T follicular helper cell (primary cell): ENCODE data around the gene FRYL.
"Not testable (repeated sequence)": the region's sequence is repeated elsewhere in the genome, so short reads cannot be mapped to it uniquely, and the experiment has no call there.

Source experiments
- DNase-seq: peaks from one replicate; pipeline ENCODE4 v3.0.0-alpha.2; 2020; ENCODE audit warnings: low read depth

Gene FRYL

DNA sequence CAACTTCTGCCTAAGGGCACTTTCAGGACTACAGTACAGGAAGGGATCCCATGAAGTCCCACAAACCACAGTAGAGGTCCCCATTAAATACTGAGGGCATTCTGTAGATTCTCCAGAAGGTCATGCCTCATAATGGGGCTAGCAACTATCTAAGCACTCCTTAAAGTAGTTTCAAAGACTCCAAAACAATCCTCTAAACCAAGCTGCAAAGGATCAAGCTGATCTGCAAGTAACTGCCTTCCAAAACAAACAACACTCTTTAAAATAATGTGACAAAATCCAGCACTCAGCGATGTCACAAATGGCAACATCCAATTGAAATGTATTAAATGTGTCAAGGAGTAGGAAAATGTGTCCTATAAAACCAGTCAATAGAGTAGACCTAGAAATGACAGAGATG lies 118.7 kb downstream of the FRYL start:
- DNase-seq: no peak

DNA sequence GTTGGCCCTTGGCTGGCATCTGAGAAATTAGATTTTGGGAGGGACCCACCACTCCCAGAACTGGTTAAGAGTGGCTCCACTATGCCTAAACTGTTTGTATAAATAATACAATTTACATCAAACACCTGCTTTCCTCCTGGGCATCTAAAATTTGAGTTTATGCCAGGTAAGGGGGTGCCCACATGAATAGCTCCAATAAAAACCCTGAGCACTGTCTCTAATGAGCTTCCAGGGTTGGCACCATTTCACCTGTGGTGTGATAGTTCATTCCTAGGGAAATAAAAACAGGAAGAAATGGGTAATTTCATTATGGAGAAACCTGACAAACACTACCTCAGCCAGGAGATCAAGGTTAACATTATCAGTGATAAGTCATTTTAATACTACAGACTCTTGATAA lies 119.7 kb downstream of the FRYL start:
- no peak for DNase-seq

DNA sequence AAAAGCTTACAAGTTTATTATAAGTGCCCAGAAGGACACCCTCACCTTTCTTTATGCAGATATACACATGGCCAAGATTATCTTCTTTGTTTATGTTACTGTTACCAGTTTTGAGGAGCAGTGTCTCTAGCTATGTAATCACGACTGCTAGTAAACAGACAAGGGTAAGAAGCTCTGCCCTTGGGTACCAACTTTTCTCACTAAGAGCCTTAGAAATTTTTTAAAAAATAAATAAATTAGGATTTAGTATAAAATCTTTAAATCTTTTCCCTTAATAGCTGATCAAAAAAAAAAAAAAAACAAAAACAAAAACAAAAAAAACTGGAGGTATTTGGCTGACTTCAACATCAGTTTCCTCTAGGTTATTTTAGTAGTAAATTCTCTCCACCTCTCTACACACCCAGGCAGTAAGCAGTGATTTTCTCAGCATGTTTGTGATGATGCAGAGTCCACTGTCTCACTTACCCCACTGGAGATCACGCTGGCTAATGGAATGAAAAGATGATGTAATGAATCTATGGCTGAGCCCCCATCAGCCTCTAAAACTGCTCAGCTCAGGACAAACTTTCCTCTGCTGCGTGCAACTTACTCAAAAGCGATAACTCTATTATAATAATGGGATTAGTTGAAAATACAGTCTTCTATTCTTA lies 125.9 kb downstream of the FRYL start:
- DNase-seq: no peak

DNA sequence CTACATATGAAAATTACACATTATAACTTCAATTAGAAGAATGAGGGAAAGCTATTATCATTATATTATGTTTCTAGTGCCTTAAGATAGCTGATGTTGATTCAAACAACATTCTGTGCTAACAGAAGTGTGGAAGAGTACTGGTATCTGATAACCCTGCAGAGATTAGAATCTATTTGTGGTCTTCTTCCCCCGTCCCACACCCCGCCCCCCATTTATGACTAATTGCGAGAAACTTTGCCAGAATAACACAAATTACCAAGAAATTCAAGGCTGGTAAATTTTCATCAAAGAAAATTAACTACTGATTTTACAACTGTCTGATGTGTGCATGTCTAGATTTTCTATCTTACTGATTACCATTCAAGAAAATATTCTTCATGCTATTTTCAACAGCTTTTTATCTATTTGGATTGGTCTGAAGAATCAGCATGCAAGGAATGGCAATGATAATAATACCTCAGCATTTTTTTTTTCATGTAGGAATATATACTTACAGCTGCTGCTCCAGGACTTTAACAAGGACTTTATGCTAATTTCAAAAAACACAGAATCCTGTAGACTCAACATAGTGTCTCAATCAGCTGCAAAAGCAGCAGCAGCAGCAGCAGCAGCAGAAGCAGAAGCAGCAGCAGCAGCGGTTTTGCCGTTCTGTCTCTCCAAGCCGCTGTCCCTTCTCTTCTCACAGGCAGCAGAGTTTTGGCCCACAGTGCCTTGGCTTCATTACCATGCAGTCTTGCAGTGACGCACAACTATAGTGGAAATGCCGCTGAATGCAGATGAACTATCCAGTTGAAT lies 126.7 kb downstream of the FRYL start:
- no peak for DNase-seq

DNA sequence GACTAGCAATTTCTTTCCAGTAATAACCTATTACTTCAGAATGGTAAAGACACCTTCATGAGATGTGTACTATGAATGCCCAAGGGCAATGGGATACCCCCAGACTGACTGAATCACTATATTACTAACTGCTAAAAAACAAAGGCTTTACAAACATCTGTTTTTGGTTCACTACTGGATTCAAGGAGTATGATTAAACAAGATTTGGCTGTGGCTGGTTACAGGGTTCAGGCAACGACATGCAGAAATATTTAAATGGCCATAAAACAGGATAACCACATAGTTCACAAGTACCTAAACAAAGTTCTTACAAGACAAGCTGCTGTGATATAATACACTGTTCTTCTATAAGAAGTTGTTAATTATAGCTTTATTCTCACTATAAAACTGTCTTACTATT lies 128.2 kb downstream of the FRYL start:
- no peak for DNase-seq

DNA sequence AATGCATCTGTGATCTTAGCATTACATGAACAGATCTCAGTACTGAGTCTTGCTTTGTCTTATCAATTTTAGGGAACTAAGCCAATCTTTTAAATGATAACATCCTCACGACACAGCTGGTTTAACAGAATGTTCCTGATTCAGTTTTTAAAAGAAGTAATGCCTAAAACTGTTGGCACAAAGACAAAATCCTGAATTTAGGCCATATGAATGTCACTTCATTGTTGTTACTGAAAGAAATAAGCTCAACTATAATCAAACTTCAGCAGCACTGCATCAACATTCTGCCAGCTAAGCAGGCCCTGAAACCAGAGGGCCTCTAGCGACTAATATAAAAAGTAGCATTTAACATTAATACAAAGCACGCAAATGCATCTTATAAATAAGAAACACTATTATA lies 130.6 kb downstream of the FRYL start:
- DNase-seq: no peak

DNA sequence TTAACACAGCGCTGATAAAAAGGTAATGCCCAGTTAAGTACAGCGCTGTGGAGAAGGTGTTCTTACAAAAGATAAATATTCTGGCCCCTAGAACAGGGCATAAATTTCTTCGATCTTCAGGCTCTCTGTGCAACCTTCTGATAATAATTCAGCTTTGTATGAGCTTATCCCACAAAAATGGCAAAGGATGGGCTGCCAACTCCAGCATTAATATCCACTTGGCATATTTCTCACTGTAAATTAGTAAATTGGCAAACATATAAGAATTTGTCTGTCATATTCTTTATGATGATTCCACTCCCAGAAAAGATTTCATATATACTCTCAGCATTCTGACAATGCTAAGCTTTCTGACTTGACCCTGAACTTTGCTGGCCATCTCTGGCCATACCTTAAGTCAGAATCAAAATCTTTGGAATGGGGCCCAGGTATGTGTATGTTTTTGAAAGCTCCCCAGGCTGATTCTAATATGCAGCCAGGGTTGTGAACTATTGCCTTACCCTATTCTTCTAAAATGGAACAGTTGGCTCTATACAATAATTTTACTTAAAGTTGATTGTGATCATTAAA lies 134.8 kb downstream of the FRYL start:
- DNase-seq: no peak

DNA sequence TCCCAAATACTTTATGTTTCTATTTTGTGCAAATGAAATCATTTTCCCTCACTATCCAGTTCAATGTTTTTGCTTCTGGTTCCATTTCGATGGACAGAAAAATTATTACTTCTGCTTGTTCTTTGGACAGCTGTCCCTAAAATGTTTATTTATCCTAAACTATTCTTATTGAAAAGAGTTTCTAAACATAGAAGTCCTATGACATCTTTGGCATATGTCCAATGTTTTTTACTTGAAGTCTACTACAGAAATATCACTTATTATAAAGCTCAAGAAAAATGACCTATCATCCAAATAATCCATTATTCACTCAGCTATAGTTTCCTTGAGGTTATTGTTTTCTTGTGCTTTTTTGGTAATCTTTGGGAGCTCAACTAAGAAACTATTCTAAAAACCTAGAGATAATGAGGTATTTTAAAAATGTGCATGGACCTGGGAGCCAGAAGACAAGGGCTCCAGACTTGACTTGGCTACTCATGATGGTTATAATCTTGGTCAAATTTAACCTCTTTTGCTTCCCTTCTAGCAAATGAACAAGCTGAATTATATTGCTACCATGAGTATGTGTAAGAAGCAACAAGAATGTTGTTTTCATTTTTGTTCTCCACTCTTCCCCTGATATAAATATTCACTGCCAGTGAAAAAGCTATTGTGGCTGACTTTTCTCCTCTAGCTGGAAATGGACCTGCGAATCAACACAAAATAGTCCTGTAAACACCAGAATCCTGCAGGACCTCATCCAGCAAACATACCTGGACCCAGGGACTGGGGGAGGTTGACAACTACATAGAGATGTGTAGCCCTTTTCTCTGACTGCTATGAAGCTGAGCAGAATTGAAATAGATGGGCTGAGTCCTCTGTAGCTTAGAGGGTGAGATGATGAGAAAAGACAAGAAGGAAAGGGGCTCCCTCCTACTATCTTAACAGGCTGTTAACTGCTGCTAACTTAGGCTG lies 137.4 kb downstream of the FRYL start:
- no peak for DNase-seq

DNA sequence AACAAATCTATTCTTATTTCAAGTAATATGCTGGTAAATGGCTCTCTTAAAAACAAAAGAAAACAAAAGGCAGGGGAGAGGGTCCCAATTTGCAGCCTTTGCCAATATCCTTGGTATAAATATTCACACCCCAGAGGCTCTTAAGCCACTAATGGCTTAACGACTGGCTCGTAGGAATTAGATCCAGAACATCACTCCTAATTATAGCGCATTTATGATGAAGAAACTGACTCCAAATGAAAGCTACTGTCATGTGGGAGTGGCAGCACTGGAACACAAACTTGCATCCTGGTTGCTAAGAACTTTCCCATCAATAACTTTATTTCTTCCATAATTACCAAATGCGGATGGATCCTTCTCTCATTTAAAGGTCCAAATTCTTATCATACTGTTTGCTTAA lies 138.7 kb downstream of the FRYL start:
- no peak for DNase-seq

DNA sequence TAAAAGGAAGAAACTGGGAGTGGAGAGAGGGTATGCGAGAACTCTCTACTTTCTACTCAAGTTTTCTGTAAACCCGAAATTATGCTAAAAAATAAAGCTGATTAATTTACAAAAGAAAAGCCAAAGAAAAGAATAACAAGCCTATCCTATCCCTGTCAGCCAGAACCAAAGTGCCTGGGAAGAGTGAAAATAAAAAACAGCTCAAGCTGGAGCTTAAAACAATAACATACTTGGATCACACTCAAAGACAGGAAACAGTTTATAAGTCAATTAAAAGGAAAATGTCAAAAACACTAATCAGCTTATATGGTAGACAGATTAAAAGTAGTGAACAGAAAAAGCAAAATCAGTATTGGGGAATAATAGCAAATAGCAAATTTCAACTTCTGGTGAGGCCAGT lies 139.4 kb downstream of the FRYL start:
- DNase-seq: no peak

DNA sequence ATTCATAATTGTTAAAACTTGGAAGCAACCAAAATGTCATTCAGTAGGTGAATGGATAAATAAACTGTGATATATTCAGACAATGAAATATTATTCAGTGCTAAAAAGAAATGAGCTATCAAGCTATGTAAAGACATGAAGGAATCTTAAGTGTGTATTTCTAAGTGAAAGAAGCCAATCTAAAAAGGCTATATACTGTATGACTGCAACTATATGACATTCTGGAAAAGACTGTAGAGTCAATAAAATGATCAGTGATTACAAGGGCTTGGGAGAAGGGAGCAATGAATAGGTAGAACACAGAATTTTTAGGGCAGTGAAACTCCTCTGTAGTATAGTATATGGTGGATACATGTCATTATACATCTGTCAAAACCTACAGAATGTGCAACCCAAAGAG lies 139.9 kb downstream of the FRYL start:
- no peak for DNase-seq

DNA sequence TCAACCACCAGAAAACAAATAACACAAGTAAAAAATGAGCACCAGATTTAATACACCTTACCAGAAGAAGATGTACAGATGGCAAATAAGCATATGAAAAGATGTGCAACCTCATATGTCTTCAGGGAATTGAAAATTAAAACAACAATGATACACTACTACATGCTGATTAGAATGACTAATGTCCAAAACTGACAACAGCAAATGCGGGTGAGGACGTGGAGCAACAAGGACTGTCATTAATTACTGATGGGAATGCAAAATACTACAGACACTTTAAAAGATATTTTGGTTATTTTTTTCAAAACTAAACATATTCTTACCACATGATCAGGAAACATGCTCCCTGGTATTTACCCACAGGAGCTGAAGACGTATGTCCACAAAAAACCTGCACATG lies 140.3 kb downstream of the FRYL start:
- DNase-seq: no peak

DNA sequence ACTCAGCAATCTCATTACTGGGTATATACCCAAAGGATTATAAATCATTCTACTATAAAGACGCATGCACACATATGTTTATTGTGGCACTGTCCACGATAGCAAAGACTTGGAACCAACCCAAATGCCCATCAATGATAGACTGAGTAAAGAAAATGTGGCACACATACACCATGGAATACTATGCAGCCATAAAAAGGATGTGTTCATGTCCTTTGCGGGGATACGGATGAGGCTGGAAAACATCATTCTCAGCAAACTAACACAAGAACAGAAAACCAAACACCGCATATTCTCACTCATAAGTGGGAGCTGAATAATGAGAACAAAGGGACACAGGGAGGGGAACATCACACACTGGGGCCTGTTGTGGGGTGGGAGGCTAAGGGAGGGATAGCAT lies 141.5 kb downstream of the FRYL start:
- not testable (repeated sequence) for DNase-seq

DNA sequence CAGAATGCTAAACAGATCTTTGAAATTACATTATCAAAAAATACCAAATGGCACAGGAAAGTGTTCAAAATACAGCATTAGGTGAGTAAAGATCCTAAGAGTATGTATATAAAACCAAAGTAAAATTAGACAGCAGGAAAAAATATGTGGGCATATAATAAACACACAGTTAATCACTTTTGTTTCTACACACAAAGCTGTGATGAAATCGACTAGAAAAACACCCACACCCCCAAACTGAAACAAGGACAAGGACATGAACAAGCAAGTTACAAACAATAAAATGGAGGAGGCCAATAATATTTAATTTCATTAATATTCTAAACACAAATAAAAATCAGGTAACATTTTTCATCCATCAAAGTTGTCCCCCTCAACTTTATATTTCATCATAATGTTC lies 143.2 kb downstream of the FRYL start:
- DNase-seq: no peak

DNA sequence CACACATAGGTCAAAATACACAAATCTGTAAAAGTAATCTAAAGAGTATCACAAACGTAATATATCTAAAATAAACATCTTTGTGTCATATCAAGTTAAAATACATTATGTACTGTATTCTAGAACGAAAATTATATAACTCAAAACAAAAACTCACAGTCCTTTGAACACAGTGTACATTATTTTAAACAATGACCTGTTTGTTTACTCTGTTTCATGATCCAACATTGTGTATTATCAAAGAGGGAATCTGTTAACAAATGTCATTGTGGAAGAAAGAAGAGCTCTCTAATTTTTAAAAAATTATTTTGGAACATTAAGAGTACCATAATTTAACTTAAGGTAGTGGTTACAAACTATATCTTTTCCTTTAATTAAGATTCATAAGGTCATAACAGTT lies 144.1 kb downstream of the FRYL start:
- DNase-seq: no peak

DNA sequence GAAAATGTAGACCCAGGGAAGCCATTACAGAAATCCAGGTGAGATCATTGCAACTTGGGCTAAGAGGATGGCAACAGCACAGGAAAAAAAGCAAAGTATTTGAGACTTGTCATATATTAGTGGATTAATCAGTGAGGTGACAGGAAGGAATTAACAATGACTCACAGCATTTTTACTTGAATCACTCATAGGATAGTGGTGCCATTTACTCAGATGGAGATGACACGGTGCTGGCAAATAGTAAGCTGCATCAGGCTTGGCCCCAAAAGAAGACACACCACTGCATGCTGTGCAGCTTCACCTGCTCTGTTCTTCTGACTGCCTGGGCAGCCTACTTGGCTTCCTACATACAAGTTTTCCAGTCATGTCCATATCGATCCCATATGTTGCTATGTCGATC lies 144.8 kb downstream of the FRYL start:
- no peak for DNase-seq

DNA sequence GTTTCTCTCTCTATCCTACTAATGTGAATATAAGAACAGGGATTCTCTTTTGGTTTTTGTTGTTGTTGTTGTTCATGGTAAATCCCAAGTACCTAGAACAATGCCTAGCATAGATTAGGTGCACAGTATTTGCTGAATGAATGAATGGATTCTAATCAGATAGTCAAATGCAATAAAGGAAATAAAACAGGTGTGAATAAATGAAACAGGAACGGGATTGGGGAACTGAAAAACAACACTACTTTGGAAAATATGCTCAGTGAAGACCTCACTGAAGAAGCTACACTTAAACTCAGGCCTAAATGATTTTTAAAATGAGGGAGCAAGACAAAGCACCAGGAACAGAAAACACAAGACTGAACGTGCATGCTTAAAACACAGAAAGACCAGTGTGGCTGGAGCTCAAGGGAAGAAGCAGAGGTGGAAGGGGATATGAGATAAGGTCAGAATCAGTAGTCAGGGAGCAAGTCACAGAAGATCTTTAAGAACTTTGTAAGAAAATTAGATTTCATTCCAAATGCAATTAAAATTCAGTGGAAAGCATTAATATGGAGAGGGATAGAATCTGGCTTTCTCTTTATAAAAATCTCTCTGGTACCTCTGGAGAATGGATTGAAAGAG lies 145.3 kb downstream of the FRYL start:
- DNase-seq: no peak

DNA sequence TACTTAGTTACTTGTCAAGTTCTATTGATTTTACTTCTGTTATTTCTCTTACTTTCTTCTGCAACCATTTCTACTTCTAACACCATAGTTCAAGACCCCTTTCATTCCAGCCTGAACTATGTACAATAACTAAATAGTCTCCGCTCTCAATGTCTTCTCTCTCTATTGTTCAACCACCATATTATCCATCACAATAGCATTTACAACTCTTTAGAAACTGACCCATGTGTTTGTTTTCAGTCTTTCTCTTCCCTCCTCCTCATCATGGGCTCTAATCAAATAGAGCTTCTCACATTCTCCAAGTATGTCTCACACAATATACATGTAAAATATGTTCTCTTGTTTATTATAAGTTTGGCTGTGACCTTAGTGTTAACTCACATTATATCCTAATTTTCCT lies 146.4 kb downstream of the FRYL start:
- DNase-seq: no peak

DNA sequence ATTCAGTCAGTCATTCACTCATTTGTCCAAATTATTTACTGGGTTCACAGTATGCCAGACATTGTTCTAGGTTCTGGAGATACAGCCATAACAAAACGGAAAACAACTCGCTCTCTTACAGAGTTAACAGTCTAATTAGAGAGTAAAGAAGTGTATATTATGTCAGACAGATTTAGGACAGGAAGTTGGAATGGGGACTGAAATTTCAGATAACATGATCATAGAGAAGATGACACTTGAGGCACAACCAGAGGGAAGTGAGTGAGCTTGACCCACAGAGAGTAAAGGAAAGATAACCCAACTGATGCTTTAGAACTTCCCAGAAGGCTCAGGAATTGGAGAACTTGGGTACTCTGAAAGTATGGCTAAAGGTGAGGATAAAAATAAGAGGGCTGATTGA lies 150.6 kb downstream of the FRYL start:
- DNase-seq: no peak

DNA sequence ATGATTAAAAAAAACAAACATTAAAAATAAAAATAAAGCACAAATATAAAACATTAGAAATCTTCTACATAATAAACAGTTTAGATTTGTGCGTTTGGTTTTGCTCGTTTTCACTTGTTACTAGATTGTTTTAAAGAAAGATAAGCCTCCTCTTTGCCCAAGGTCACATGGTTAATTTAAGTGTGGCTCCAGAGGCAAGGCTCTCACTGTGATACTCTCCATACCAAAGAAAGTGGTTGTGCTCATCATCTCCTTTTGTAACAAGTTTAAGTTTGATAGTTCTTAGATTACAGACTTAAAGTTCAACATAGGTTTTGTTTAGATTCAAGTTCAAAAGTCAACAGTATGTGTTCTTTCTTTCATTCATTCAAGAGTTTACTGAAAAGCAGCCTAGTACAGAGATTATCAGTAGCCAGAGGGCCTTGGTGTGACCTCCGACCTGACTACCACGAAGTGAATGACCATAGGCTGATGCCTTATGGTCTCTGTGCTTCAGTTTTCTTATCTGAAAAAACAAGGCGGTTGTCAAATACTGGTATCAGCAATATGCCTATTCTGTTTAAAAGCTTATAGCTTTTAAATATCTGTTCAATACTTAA lies 156.8 kb downstream of the FRYL start:
- DNase-seq: no peak

DNA sequence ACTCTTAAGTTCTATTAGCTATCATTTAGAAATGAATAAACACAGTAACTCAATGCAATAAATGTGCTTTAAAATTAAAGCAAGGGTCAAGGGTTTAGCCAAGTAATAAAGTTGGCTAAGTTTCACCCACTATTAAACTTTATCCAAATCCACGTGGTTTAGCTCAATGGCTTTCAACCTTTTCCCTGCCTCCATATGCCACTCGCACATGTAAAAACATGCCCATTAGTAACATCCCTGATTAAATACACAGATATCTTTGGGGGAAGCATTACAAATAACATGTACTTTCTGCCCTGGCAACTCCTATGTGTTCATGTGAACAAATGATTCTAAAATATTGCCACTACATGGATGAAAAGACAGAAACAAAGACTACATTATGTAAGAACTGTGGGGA lies 159.2 kb downstream of the FRYL start:
- DNase-seq: no peak

DNA sequence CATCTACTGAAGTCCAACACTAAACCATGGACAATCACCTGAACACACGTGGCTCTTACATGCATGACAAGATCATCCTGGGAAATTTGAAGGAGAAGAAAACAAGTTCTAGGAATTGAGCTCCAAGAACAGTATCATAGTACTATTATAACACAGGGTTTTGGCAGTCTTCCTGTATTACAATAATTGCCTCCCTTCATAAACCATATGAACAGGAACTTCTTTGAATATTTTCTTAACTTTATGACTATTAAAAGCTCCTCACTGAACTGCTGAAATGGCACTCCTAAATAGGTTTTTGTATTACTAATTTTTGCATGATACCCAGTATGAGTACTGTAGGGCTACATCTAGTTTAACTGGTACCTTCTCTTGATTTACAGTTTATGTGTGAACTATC lies 160.0 kb downstream of the FRYL start:
- no peak for DNase-seq
